GM18867 (cell line): Measurements from ENCODE around the gene ATG9B.
A peak's percentile ranks its signal among the peaks of the same experiment; 100 is the strongest.

ENCODE experiments used
- ATAC-seq: cut with Tn5 transposase; IDR thresholded peaks from one replicate; pipeline ENCODE4 v1.9.1; 2021; ENCODE audit warnings: mild to moderate bottlenecking, moderate library complexity; ENCODE audit not compliant: unreplicated experiment

ATG9B gene

GRCh38 chr7:151024435-151025056 is at the start of gene ATG9B:
Gene ATG9B (minus strand): TSS chr7:151024494. CDS start chr7:151024423, 71 bp downstream.
- ATAC-seq: no peak

GRCh38 chr7:151073990-151074389 is 49.7 kb upstream of the ATG9B start:
- ATAC-seq: no peak

- ATAC-seq: no peak
Measured at GRCh38 chr7:151071032-151071866, 47.0 kb upstream of the ATG9B start.

GRCh38 chr7:151070574-151070960 is 46.3 kb upstream of the ATG9B start:
- no peak for ATAC-seq

GRCh38 chr7:151069841-151070573 is 45.7 kb upstream of the ATG9B start:
- ATAC-seq: no peak

- ATAC-seq: no peak
Measured at GRCh38 chr7:151068069-151068773, 43.9 kb upstream of the ATG9B start.

- ATAC-seq: no peak
Measured at GRCh38 chr7:151066273-151066974, 42.1 kb upstream of the ATG9B start.

- ATAC-seq: no peak
Measured at GRCh38 chr7:151065516-151065915, 41.2 kb upstream of the ATG9B start.

- ATAC-seq: no peak
Measured at GRCh38 chr7:151064993-151065392, 40.7 kb upstream of the ATG9B start.

- no peak for ATAC-seq
Measured at GRCh38 chr7:151064454-151064853, 40.2 kb upstream of the ATG9B start.

GRCh38 chr7:151063212-151063561 is 38.9 kb upstream of the ATG9B start:
- ATAC-seq: no peak

- ATAC-seq: no peak
Measured at GRCh38 chr7:151062399-151063211, 38.3 kb upstream of the ATG9B start.

GRCh38 chr7:151062111-151062398 is 37.8 kb upstream of the ATG9B start:
- ATAC-seq: no peak

- ATAC-seq: no peak
Measured at GRCh38 chr7:151061213-151062110, 37.2 kb upstream of the ATG9B start.

GRCh38 chr7:151060416-151061212 is 36.3 kb upstream of the ATG9B start:
- ATAC-seq: no peak

- ATAC-seq: no peak
Measured at GRCh38 chr7:151060113-151060415, 35.8 kb upstream of the ATG9B start.

- ATAC-seq: peak; percentile 35
Measured at GRCh38 chr7:151059367-151060112, 35.2 kb upstream of the ATG9B start, which contains the start of gene SLC4A2. Gene SLC4A2 (plus strand): TSS chr7:151059589. CDS start chr7:151061988, 2,399 bp downstream.
